DMS 273 (cell line): ENCODE measurements around the gene C16orf78.

Experiments
- DNase-seq: peaks from one replicate; lab custom pipeline; 2025; ENCODE audit not compliant: unreplicated experiment; lab: John Stamatoyannopoulos, UW

C16orf78 gene

GRCh38 chr16:49373504-49373903 is at the start of gene C16orf78:
Gene C16orf78 (plus strand): TSS chr16:49373804. CDS start chr16:49373940, 136 bp downstream.
- no peak for DNase-seq

GRCh38 chr16:49324703-49325102 is 48.9 kb upstream of the C16orf78 start:
- no peak for DNase-seq

- no peak for DNase-seq
Observed at GRCh38 chr16:49327466-49327865, 46.1 kb upstream of the C16orf78 start.

- DNase-seq: no peak
Observed at GRCh38 chr16:49328325-49328724, 45.3 kb upstream of the C16orf78 start.

- DNase-seq: peak; percentile 33
Observed at GRCh38 chr16:49330562-49331201, 42.9 kb upstream of the C16orf78 start.

GRCh38 chr16:49332589-49333258 is 40.9 kb upstream of the C16orf78 start:
- no peak for DNase-seq

- DNase-seq: no peak
Observed at GRCh38 chr16:49333259-49333597, 40.4 kb upstream of the C16orf78 start.

GRCh38 chr16:49335828-49336227 is 37.8 kb upstream of the C16orf78 start:
- no peak for DNase-seq

GRCh38 chr16:49336581-49336980 is 37.0 kb upstream of the C16orf78 start:
- no peak for DNase-seq

GRCh38 chr16:49337814-49338350 is 35.7 kb upstream of the C16orf78 start:
- no peak for DNase-seq

- no peak for DNase-seq
Observed at GRCh38 chr16:49338611-49339265, 34.9 kb upstream of the C16orf78 start.

- no peak for DNase-seq
Observed at GRCh38 chr16:49340466-49340865, 33.1 kb upstream of the C16orf78 start.

- no peak for DNase-seq
Observed at GRCh38 chr16:49341706-49342105, 31.9 kb upstream of the C16orf78 start.

- DNase-seq: no peak
Observed at GRCh38 chr16:49342336-49343265, 31.0 kb upstream of the C16orf78 start.

- no peak for DNase-seq
Observed at GRCh38 chr16:49343291-49343690, 30.3 kb upstream of the C16orf78 start.

- DNase-seq: no peak
Observed at GRCh38 chr16:49344401-49344800, 29.2 kb upstream of the C16orf78 start.

GRCh38 chr16:49345829-49346228 is 27.8 kb upstream of the C16orf78 start:
- DNase-seq: peak; percentile 46

GRCh38 chr16:49346459-49346858 is 27.1 kb upstream of the C16orf78 start:
- no peak for DNase-seq

GRCh38 chr16:49347476-49347875 is 26.1 kb upstream of the C16orf78 start:
- DNase-seq: no peak

GRCh38 chr16:49348408-49349176 is 25.0 kb upstream of the C16orf78 start:
- peak; percentile 40 for DNase-seq
